OCI-LY3 (cell line): ENCODE measurements around the gene HHAT.

Source experiments
- EZH2phosphoT487 ChIP-seq: fragments of 200-600 bp; shearing (Covaris generic); IDR thresholded peaks from 2 replicates; pipeline ENCODE4 v1.6.1; 2018; ENCODE audit warnings: antibody characterized with exemption, mixed run types, low read depth
- TF ChIP-seq, protein P1 (sequence below): fragments of 200-600, 300-600 bp; sonication (generic); IDR thresholded peaks from 2 replicates; pipeline ENCODE4 v1.5.1; 2014; ENCODE audit warnings: antibody characterized with exemption, low read length, low read depth

DNA sequence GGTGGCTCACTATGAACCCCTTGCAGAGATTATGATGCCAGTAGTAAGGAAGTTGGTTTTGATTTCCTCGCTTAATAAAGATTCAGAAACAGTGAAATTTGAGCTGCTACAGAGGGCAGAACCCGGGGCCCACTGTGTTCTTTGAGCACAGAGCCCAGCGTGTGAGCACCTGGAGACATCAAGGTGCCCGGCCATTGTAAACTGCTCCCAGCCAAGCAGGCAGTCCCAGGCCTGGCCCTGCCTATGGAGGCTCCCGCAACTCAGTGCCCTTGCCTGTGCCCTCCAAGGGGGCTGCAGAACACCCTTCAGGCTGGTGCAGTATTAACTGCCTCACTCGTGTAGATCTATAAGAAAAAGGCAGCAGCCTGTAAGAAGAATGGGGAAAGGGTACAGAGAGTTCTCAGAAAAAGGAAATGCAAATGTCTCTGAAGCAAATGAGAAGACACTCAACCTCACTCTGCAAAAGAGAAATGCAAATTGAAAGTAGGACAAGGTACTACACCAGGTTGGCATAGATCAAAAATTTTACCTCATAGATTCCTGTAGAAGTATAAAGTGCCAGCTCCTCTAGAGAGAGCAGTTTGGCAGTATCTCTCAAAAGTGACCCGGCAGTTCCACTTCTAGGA, 323.7 kb downstream of the HHAT start:
- TF ChIP-seq, protein P1, sequence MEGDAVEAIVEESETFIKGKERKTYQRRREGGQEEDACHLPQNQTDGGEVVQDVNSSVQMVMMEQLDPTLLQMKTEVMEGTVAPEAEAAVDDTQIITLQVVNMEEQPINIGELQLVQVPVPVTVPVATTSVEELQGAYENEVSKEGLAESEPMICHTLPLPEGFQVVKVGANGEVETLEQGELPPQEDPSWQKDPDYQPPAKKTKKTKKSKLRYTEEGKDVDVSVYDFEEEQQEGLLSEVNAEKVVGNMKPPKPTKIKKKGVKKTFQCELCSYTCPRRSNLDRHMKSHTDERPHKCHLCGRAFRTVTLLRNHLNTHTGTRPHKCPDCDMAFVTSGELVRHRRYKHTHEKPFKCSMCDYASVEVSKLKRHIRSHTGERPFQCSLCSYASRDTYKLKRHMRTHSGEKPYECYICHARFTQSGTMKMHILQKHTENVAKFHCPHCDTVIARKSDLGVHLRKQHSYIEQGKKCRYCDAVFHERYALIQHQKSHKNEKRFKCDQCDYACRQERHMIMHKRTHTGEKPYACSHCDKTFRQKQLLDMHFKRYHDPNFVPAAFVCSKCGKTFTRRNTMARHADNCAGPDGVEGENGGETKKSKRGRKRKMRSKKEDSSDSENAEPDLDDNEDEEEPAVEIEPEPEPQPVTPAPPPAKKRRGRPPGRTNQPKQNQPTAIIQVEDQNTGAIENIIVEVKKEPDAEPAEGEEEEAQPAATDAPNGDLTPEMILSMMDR, result no peak
- TF ChIP-seq EZH2phosphoT487, result no peak
